HEK293 (cell line): ENCODE data around the gene CXCL5.

Experiments used
- CTCF ChIA-PET: fragments of 350-600 bp; formaldehyde crosslinking; extraction: SDS; loops from one replicate; lab custom pipeline; 2021; ENCODE audit warnings: antibody characterized with exemption; lab: Yijun Ruan, JAX
- POLR2A ChIA-PET: fragments of 300-600 bp; formaldehyde crosslinking; extraction: SDS; loops from one replicate; lab custom pipeline; 2020; ENCODE audit warnings: antibody characterized with exemption, inconsistent platforms; lab: Yijun Ruan, JAX
- H3K27ac ChIP-seq: fragments of 200-500 bp; sonication (Bioruptor generic); 2 replicates; pipeline ENCODE4 v1.5.1; 2014; ENCODE audit warnings: low read depth, low read length, control low read depth, inconsistent platforms; ENCODE audit errors: extremely low read depth
- H3K36me3 ChIP-seq, 2 experiments: fragments of 200-500 bp in 1 of 2; sonication (Bioruptor generic) in 1 of 2; 1 replicate in 1 of 2; 2 replicates in 1 of 2; pipeline ENCODE4 v1.5.1; 2014 to 2017; ENCODE audit warnings: inconsistent platforms in 2 of 2, low read length in 2 of 2; ENCODE audit not compliant: control insufficient read depth in 2 of 2, insufficient read depth in 1 of 2
- H3K4me1 ChIP-seq: fragments of 200-500 bp; sonication (Bioruptor generic); 2 replicates; pipeline ENCODE4 v1.5.1; 2014; ENCODE audit warnings: mild to moderate bottlenecking, low read length, inconsistent platforms; ENCODE audit not compliant: control insufficient read depth, insufficient read depth
- H3K4me3 ChIP-seq: 2 replicates; pipeline ENCODE4 v1.5.1; 2011; ENCODE audit warnings: low read depth, mild to moderate bottlenecking, control low read depth, low read length, moderate library complexity
- H3K9me3 ChIP-seq: fragments of 200-500 bp; sonication (Bioruptor generic); 2 replicates; pipeline ENCODE4 v1.5.1; 2014; ENCODE audit warnings: low read depth, low read length, inconsistent platforms; ENCODE audit not compliant: control insufficient read depth, insufficient read depth
- ATF2 ChIP-seq: fragments of 450-650 bp; formaldehyde crosslinking; IDR thresholded peaks from 2 replicates; pipeline ENCODE4 v1.5.1; 2016; ENCODE audit warnings: missing biosample characterization, missing genetic modification characterization, low read depth
- BCL6B ChIP-seq: fragments of 450-650 bp; formaldehyde crosslinking; IDR thresholded peaks from 2 replicates; pipeline ENCODE4 v1.5.1; 2017; ENCODE audit warnings: missing biosample characterization, missing genetic modification characterization
- GFI1B ChIP-seq: fragments of 450-650 bp; formaldehyde crosslinking; IDR thresholded peaks from 2 replicates; pipeline ENCODE4 v1.5.1; 2016; ENCODE audit warnings: missing biosample characterization, missing genetic modification characterization
- PATZ1 ChIP-seq: fragments of 450-650 bp; formaldehyde crosslinking; IDR thresholded peaks from 2 replicates; pipeline ENCODE4 v1.5.1; 2016; ENCODE audit warnings: missing biosample characterization, missing genetic modification characterization
- PBX3 ChIP-seq: sonication (generic); formaldehyde crosslinking; IDR thresholded peaks from 2 replicates; pipeline ENCODE4 v1.8.1; 2022; ENCODE audit warnings: mild to moderate bottlenecking, moderate library complexity, missing genetic modification reagents
- PRDM4 ChIP-seq: fragments of 450-650 bp; formaldehyde crosslinking; IDR thresholded peaks from 2 replicates; pipeline ENCODE4 v1.5.1; 2017; ENCODE audit warnings: missing biosample characterization, missing genetic modification characterization
- YY2 ChIP-seq: fragments of 450-650 bp; formaldehyde crosslinking; IDR thresholded peaks from 2 replicates; pipeline ENCODE4 v1.5.1; 2016; ENCODE audit warnings: missing biosample characterization, missing genetic modification characterization
- ZBTB26 ChIP-seq: fragments of 450-650 bp; formaldehyde crosslinking; optimal IDR thresholded peaks from 2 replicates; pipeline ENCODE3; 2016; ENCODE audit warnings: missing biosample characterization, mild to moderate bottlenecking, missing genetic modification characterization
- ZNF138 ChIP-seq: fragments of 450-650 bp; formaldehyde crosslinking; IDR thresholded peaks from 2 replicates; pipeline ENCODE4 v1.5.1; 2016; ENCODE audit warnings: missing biosample characterization, missing genetic modification characterization, borderline replicate concordance
- ZNF148 ChIP-seq: fragments of 450-650 bp; formaldehyde crosslinking; IDR thresholded peaks from 2 replicates; pipeline ENCODE4 v1.5.0; 2017; ENCODE audit warnings: missing biosample characterization, missing genetic modification characterization, borderline replicate concordance
- ZNF239 ChIP-seq: fragments of 450-650 bp; formaldehyde crosslinking; IDR thresholded peaks from 2 replicates; pipeline ENCODE4 v1.5.1; 2016; ENCODE audit warnings: missing biosample characterization, missing genetic modification characterization
- ZNF354C ChIP-seq: fragments of 450-650 bp; formaldehyde crosslinking; IDR thresholded peaks from 2 replicates; pipeline ENCODE4 v1.5.1; 2016; ENCODE audit warnings: missing biosample characterization, missing genetic modification characterization, low read depth, borderline replicate concordance
- ZNF394 ChIP-seq: fragments of 450-650 bp; formaldehyde crosslinking; IDR thresholded peaks from 2 replicates; pipeline ENCODE4 v1.5.1; 2016; ENCODE audit warnings: missing biosample characterization, missing genetic modification characterization, mild to moderate bottlenecking, moderate library complexity, borderline replicate concordance
- ZNF473 ChIP-seq: fragments of 450-650 bp; formaldehyde crosslinking; IDR thresholded peaks from 2 replicates; pipeline ENCODE4 v1.5.1; 2017; ENCODE audit warnings: missing biosample characterization, missing genetic modification characterization
- ZNF623 ChIP-seq: fragments of 450-650 bp; formaldehyde crosslinking; IDR thresholded peaks from 2 replicates; pipeline ENCODE4 v1.5.1; 2016; ENCODE audit warnings: missing biosample characterization, missing genetic modification characterization
- ZNF629 ChIP-seq: fragments of 450-650 bp; formaldehyde crosslinking; IDR thresholded peaks from 2 replicates; pipeline ENCODE4 v1.5.1; 2017; ENCODE audit warnings: missing biosample characterization, missing genetic modification characterization
- ZNF785 ChIP-seq: fragments of 450-650 bp; formaldehyde crosslinking; IDR thresholded peaks from 2 replicates; pipeline ENCODE4 v1.5.1; 2016; ENCODE audit warnings: missing biosample characterization, missing genetic modification characterization
- ZNF791 ChIP-seq: fragments of 450-650 bp; formaldehyde crosslinking; IDR thresholded peaks from 2 replicates; pipeline ENCODE4 v1.5.1; 2016; ENCODE audit warnings: missing biosample characterization, missing genetic modification characterization

Gene CXCL5

GRCh38 chr4:73998040-73999011 lies at the start of gene CXCL5:
CXCL5 (minus strand) TSS chr4:73998677; CDS start chr4:73998581, 96 bp downstream.
- CTCF ChIA-PET, result no interaction called here

More at GRCh38 chr4:73998040-73999011, at the start of gene CXCL5:
- Histone ChIP-seq H3K4me1 (no peaks in the 10 kb centered on the region), H3K4me3 (no peak within 1 kb of the TSS), H3K9me3 (no peaks in the 10 kb centered on the region), H3K27ac (no peak within 1 kb of the TSS)
- TF ChIP-seq ZNF354C (tag by site-specific recombination), result no peak
- TF ChIP-seq ZNF148 (tag by site-specific recombination), result no peak
- no peak for TF ChIP-seq GFI1B (tag by site-specific recombination)
- no peak for TF ChIP-seq BCL6B (tag by site-specific recombination)
- no peak for TF ChIP-seq YY2
- TF ChIP-seq ZNF138 (tag by site-specific recombination), result no peak
- no peak for TF ChIP-seq ZNF473 (tag by site-specific recombination)
- no peak for TF ChIP-seq ZNF785
- TF ChIP-seq ZBTB26, result no peak
- no peak for TF ChIP-seq ZNF239
- no peak for TF ChIP-seq PATZ1
- no peak for TF ChIP-seq ZNF629 (tag by site-specific recombination)
- no peak for TF ChIP-seq ZNF791 (tag by site-specific recombination)
- TF ChIP-seq PRDM4, result no peak
- TF ChIP-seq ATF2 (tag by site-specific recombination), result no peak
- TF ChIP-seq ZNF394 (tag by site-specific recombination), result no peak
- no peak for TF ChIP-seq PBX3
- TF ChIP-seq ZNF623 (tag by site-specific recombination), result no peak
- TF ChIP-seq, all 188 proteins: peak for 0
- POLR2A ChIA-PET, result no interaction called here
- no peaks in the 10 kb centered on the region for H3K36me3 ChIP-seq
